GM21447 (cell line): Measurements from ENCODE around the gene CEP72.
A peak's percentile ranks its signal among the peaks of the same experiment; 100 is the strongest.
"Not testable (repeated sequence)": the region's sequence is repeated elsewhere in the genome, so short reads cannot be mapped to it uniquely, and the experiment has no call there.

Experiments
- ATAC-seq: cut with Tn5 transposase; IDR thresholded peaks from one replicate; pipeline ENCODE4 v1.9.1; 2021; ENCODE audit not compliant: unreplicated experiment

Gene CEP72

DNA sequence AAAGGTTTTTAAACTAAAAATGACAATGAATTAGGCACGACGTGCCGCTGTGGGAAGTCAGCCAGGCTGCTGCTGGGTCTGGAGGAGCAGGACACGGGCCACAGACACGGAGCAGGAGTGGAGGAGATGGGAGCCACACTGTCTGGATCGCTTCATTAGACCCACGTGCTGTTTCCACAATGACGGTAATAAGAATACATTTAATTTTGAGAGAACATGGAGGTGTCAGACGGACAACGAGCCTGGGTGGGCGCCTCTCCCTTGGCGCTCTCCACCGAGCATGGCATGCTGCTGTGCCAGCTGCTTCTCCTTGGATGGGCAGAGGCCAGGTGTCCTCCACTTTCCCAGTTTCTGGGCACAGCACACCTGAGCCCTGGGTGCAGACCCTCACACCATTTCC is 68.7 kb downstream of the CEP72 start:
- ATAC-seq: not testable (repeated sequence)

GRCh38 chr5:681317-682191 is 69.4 kb downstream of the CEP72 start:
- ATAC-seq: not testable (repeated sequence)

DNA sequence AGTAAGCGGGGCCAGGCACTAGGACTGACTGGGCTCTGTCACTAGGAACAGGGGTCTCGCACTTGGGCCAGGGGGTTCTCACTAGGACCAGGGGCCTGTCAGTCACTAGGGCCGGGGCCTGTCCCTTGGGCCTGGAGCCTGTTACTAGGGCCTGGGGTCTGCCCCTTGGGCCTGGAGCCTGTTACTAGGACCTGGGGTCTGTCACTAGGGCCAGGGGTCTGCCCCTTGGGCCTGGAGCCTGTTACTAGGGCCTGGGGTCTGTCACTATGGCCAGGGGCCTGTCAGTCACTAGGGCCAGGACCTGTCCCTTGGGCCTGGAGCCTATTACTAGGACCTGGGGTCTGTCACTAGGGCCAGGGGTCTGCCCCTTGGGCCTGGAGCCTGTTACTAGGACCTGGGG is 70.1 kb downstream of the CEP72 start:
- ATAC-seq: not testable (repeated sequence)

DNA sequence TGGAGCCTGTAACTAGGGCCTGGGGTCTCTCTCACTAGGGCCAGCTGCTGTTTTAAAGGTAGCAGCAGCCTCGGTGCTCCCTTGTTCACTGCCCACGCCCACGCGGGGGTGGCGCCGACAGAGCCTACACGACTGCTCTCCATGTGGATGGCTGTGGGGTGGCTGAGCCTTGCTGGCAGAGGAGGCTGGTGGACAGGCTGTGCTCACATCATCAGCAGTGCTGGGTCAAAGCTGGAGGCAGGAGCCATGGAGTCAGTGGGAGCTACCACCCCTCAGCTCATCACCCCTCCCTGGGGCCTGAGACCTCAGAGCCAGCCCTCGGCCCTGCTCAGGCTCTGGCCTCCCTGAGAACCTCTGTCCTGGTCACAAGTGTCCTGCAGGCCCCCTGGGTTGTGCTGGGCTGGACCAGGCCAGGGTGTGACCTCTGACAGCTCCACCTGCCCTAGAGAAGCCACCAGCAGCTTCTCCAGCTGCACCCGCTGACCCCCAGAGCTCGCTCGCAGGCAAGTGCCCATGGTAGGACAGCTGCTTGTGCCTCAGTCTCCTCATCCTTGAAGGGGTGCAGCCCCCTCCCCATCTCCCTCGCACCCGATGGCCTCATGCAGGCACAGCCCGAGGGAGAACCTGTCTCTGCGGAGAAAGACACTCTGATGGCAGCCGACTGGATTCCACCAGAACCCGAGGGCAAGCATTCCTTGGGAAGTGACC is 70.7 kb downstream of the CEP72 start:
- ATAC-seq: not testable (repeated sequence)

DNA sequence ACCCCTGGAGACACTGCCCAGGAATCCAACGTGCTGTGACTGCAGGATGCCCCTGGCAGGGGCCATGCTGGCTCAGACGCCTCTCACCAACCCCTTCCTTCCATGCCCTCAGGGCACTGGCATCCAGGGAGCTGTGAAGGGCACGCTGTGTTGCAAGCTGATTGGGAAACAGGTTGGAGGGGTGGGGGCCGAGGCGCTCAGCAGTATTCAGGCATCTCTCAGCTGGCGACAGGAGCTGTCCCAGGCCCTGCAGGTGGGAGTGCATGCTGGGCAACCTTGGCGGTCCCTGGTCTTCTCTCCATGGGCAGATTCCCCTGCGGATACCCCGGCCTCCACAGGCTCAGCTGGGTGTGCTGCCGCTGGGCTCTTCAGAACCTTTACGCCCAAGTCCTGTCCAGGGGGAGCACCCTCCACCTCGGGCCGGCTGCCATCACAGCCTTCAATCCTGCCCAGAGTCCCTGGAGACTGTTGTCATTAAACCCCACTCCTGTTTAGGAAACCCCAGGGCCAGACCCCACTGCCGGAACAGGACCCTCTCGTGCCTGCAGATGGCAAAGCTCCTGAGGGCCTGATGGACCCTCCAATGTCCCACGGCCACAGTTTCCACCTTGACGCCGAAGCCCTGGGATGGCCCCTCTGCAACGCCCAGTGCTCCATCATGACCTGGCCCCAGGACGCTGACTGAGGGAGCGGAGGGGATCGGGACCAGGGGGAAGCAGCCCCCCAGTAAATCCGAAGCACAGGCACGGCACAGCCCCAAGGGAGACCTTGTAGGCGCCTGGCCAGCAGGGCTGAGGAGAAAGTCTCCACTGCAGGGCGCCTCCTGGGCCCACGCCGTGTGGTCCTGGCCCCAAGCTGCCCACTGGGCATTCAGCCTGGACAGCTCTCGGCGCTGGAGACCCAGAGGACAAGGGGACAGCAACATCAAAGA is 71.7 kb downstream of the CEP72 start:
- ATAC-seq: no peak

GRCh38 chr5:684751-685216 is 72.6 kb downstream of the CEP72 start:
- no peak for ATAC-seq

- no peak for ATAC-seq
Observed at GRCh38 chr5:685262-686171, 73.4 kb downstream of the CEP72 start.

DNA sequence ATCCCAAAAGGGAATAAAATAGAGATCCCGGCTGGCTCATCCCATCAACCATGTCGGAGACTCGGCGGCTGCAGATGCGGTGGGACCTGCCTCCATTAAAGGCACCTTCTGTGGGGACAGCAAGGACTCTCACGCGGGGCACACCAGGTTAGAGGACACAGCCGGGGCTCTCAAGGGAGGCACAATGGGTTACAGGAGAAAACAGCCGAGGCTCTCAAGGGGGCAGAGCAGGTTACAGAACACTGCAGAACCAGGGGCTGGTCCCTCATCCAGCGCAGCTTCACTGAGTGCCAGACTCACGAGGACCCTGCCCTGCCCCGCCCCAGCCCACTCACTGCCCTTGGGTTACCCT is 74.0 kb downstream of the CEP72 start:
- not testable (repeated sequence) for ATAC-seq

DNA sequence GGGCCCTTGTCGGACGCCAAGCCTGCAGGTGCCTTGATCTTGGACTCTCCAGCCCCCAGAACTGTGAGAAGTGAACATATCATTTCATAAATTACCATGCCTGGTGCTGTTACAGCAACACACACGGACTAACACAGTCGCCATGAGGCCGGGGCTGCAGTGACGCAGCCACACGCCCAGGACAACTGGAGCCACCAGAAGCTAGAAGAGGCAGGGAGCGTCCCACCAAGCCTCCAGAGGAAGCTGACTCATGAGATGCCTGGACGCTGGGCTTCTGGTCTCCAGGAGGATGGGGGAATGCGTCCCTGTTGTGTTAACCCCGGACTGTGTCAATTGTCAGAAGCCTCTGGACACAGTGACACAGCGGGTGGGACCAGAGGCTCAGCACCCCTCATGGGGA is 74.8 kb downstream of the CEP72 start:
- not testable (repeated sequence) for ATAC-seq

GRCh38 chr5:688348-689010 is 76.3 kb downstream of the CEP72 start:
- ATAC-seq: not testable (repeated sequence)

DNA sequence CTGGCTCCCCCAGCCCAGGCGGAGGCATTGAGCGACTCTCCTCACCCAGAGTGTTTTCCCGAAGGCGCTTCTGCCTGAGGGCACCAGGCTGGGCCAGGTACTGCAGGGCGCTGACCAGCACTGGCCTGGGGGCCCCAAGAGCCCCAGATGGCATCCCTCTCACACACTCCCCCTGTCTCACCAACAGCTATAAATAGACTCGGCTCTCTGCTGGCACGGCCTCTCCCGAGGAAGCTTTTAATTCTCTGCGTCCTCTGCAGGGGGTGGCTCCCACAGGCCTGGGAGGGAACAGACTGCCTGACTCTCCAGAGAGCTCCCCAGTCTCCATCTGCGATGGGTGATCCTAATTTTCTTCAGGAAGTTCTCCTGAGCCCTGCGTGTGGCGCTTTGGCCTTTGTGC is 78.2 kb downstream of the CEP72 start:
- not testable (repeated sequence) for ATAC-seq

GRCh38 chr5:691049-691448 is 78.9 kb downstream of the CEP72 start:
- not testable (repeated sequence) for ATAC-seq

DNA sequence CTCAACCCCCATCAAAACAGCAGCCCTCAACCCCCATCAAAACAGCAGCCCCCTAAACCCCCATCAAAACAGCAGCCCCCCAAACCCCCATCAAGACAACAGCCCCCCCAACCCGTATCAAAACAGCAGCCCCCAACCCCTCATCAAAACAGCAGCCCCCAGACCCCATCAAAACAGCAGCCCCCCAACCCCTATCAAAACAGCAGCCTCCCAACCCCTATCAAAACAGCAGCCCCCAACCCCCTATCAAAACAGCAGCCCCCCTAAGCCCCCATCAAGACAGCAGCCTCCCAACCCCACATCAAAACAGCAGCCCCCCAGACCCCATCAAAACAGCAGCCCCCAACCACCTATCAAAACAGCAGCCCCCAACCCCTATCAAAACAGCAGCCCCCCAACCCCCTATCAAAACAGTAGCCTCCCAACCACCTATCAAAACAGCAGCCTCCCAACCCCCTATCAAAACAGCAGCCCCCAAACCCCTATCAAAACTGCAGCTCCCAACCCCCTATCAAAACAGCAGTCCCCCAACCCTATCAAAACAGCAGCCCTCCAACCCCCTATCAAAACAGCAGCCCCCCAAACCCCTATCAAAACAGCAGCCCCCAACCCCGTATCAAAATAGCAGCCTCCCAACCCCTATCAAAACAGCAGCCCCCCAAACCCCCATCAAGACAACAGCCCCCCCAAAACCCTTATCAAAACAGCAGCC is 79.8 kb downstream of the CEP72 start:
- no peak for ATAC-seq

DNA sequence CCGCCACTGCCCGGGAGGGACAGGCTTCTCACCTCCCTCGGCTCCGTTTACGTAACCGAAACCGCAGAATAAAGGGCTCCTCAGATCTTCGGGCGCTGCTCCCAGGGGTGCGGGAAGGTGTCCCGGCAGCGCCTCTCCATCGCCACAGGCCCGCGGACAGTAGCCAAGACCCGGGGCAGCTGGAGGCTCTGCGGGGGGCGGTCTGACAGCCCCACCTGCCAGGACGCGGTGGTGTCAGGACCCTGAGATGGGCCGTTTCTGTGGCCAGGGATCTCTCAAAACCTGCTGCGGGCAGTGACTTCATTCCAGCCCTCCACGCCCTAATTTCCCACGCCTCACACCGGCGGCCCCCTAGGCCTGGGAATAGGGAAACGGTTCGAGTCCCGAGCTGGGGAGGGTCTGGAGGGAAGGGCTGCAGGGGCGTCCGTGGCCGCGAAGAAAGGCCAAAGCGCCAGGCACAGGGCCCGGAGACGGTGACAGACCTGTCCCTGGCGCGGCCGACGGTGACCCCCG is 80.4 kb downstream of the CEP72 start:
- not testable (repeated sequence) for ATAC-seq

- peak; percentile 77 for ATAC-seq
Observed at GRCh38 chr5:693271-694041, 81.3 kb downstream of the CEP72 start, which contains the start of gene TPPP. TPPP (minus strand) TSS chr5:693352; CDS start chr5:678060, 15,292 bp downstream.

DNA sequence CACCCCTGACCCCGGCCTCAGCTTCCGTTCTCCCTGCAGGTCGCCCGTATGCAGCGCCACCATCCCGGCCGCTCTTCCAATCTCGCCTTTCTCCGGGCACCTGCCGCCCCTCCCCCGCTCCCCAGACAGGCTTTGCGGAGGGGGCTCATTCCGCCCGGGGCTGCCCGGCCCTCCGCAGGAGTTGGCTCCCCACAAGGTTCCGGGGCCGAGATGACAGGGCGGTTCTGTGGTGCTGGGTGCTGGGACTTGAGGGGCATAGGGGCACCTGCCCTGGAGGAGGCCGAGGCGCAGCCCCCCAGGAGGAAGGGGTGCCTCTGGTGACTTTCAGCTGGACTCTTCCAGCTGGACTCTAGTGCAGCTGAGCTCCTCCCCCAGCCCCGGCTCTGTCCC is 81.9 kb downstream of the CEP72 start:
- ATAC-seq: not testable (repeated sequence)

DNA sequence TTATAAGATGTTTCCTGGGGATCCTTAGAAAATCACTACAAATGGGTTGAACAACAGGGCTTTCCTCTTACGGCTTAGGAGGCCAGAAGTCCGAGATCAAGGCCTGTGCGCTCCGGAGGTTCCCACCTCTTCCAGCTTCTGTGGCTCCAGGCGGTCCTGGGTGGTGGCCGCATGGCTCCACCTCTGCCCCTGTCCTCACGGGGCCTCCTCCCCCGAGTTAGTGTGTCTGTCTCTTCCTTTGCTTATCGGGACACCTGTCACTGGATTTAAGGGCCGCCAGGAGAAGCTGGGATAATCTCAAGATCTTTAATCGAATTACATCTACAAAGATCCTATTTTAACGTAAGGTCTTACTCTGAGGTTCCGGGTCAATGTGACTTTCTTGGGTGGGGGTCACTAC is 83.3 kb downstream of the CEP72 start:
- ATAC-seq: not testable (repeated sequence)

GRCh38 chr5:696191-696590 is 84.1 kb downstream of the CEP72 start:
- not testable (repeated sequence) for ATAC-seq
